ENCODE measurements around the gene PPP6R3. TPM values are rescaled to one million over a fixed set of nuclear protein-coding genes. Genes with fewer than 3 reads are reported as not detected.

Gene PPP6R3
- total and polyA plus RNA-seq, 2 of the 13 experiments (the other 11 are each of a cell fraction or from before 2014, with no cell fraction given), result 41.2 to 83.4 TPM

GRCh38 chr11:68469122-68469521 is 8.6 kb downstream of the PPP6R3 start (continued):
- TF ChIP-seq ZNF503 (CRISPR knock-in tag; IDR thresholded peaks at IDR 0.05) (no peak), HOXA3 (CRISPR knock-in tag; IDR thresholded peaks at IDR 0.05) (0 out of 2 replicates have a peak, but pooled peaks have one; percentile 18), FLYWCH1 (CRISPR knock-in tag; IDR thresholded peaks at IDR 0.05) (no peak), REST (IDR thresholded peaks at IDR 0.05; ENCODE audit: borderline replicate concordance in 1 of 2, low read depth in 1 of 2, low read length in 2 of 2) (peak in 1 of 2 experiments; percentile 60; a peak in 1 of 4 replicates), FOXO4 (CRISPR knock-in tag; conservative IDR thresholded peaks at IDR 0.05) (0 out of 2 replicates have a peak, but pooled peaks have one; percentile 60), HHEX (CRISPR knock-in tag; IDR thresholded peaks at IDR 0.05) (peak; percentile 65; the same call in 1 of the 2 replicates), SOX13 (IDR thresholded peaks at IDR 0.05) (0 out of 2 replicates have a peak, but pooled peaks have one; percentile 22), SOX13 (CRISPR knock-in tag; conservative IDR thresholded peaks at IDR 0.05 in 1 of 2, IDR thresholded peaks at IDR 0.05 in 1 of 2) (peak in 1 of 2 experiments; percentile 80; a peak in 2 of 4 replicates), ZBTB3 (CRISPR knock-in tag; IDR thresholded peaks at IDR 0.05; ENCODE audit: borderline replicate concordance, low read depth) (peak; percentile 100), WIZ (CRISPR knock-in tag; IDR thresholded peaks at IDR 0.05) (no peak), ZNF296 (CRISPR knock-in tag; conservative IDR thresholded peaks at IDR 0.05) (no peak), EP300 (IDR thresholded peaks at IDR 0.05; ENCODE audit: low read depth in 2 of 2, low read length in 2 of 2) (peak in 1 of 2 experiments; percentile 45; a peak in 1 of 4 replicates), EP300 (CRISPR knock-in tag; IDR thresholded peaks at IDR 0.05; ENCODE audit: borderline replicate concordance) (no peak), GFI1 (CRISPR knock-in tag; IDR thresholded peaks at IDR 0.05; ENCODE audit: borderline replicate concordance) (peak; percentile 72), KDM1A (CRISPR knock-in tag; IDR thresholded peaks at IDR 0.05) (no peak), RFXAP (CRISPR knock-in tag; IDR thresholded peaks at IDR 0.05; ENCODE audit: borderline replicate concordance) (no peak), RARA (CRISPR knock-in tag; IDR thresholded peaks at IDR 0.05) (peak; percentile 95), NR2F1 (CRISPR knock-in tag; IDR thresholded peaks at IDR 0.05) (0 out of 4 replicates have a peak, but pooled peaks of 1 of the 2 experiments have one; percentile 8), SOX6 (IDR thresholded peaks at IDR 0.05) (no peak), SOX6 (CRISPR knock-in tag; IDR thresholded peaks at IDR 0.05) (peak; percentile 88)
- TF ChIP-seq, protein P1, sequence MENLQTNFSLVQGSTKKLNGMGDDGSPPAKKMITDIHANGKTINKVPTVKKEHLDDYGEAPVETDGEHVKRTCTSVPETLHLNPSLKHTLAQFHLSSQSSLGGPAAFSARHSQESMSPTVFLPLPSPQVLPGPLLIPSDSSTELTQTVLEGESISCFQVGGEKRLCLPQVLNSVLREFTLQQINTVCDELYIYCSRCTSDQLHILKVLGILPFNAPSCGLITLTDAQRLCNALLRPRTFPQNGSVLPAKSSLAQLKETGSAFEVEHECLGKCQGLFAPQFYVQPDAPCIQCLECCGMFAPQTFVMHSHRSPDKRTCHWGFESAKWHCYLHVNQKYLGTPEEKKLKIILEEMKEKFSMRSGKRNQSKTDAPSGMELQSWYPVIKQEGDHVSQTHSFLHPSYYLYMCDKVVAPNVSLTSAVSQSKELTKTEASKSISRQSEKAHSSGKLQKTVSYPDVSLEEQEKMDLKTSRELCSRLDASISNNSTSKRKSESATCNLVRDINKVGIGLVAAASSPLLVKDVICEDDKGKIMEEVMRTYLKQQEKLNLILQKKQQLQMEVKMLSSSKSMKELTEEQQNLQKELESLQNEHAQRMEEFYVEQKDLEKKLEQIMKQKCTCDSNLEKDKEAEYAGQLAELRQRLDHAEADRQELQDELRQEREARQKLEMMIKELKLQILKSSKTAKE (CRISPR knock-in tag; IDR thresholded peaks at IDR 0.05; ENCODE audit: borderline replicate concordance), result peak; percentile 88
